Astrocyte of the spinal cord (primary cell): ENCODE data around the gene TRPV3.

ENCODE experiments used
- DNase-seq: peaks from one replicate; pipeline ENCODE4 v3.0.0; 2011; ENCODE audit warnings: low read depth, low spot score
- H3K4me3 ChIP-seq: 2 replicates; pipeline ENCODE4 v1.5.1; 2011; ENCODE audit warnings: low read depth, mild to moderate bottlenecking, low read length, moderate library complexity
- CTCF ChIP-seq: IDR thresholded peaks from 2 replicates; pipeline ENCODE4 v1.5.1; 2012; ENCODE audit warnings: low read depth, mild to moderate bottlenecking, low read length, inconsistent platforms
- in situ Hi-C: cut with HindIII; loops from 2 replicates; pipeline ENCODE4 v1.10.0; 2017; ENCODE audit warnings: low sequenced_read_pairs

Gene TRPV3

DNA sequence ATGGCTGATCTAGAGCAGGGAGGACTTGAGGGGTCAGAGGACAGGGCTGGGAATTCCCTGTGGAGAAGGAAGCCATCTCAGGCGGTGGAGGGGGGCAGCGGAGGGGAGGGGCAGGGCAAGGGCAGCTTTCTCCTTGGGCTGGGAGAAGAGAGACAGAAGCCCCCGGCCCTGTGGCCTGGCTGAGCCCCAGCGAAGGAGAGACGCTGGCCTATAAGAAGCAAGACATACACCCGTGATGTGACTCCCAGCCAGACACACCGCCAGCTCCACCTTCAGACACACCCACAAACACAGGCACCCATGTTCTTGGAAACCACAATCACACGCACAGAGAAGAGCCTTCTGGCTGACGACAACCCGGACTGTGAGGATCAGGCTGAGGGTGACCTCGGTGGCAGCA is 10.0 kb downstream of the TRPV3 start:
- in situ Hi-C loops: no loop called here
- no peak for DNase-seq
- no peak for TF ChIP-seq CTCF
- H3K4me3 ChIP-seq: no peak overlapping the region

- no peak for DNase-seq
- in situ Hi-C loops: no loop called here
- H3K4me3 ChIP-seq: no peak overlapping the region
- no peak for TF ChIP-seq CTCF
Observed at GRCh38 chr17:3546997-3547396, 10.6 kb downstream of the TRPV3 start.

DNA sequence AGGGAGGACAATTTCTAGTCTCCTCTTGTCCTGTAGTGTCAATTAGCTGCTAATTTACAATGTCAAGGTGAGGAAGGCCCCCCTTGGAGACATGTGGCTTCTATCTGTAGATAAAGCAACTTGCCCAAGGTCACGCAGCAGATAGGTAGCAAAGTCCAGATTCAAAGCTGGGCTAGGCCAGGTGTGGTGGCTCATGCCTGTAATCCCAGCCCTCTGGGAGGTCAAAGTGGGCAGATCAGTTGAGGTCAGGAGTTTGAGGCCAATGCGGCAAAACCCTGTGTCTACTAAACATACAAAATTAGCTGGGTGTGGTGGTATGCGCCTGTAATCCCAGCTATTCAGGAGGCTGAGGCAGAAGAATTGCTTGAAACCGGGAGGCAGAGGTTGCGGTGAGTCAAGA is 11.1 kb downstream of the TRPV3 start:
- no peak for DNase-seq
- no peak overlapping the region for H3K4me3 ChIP-seq
- in situ Hi-C loops: no loop called here
- no peak for TF ChIP-seq CTCF

- no peak for TF ChIP-seq CTCF
- H3K4me3 ChIP-seq: no peak overlapping the region
- in situ Hi-C loops: no loop called here
- no peak for DNase-seq
Observed at GRCh38 chr17:3545151-3545550, 12.5 kb downstream of the TRPV3 start.

DNA sequence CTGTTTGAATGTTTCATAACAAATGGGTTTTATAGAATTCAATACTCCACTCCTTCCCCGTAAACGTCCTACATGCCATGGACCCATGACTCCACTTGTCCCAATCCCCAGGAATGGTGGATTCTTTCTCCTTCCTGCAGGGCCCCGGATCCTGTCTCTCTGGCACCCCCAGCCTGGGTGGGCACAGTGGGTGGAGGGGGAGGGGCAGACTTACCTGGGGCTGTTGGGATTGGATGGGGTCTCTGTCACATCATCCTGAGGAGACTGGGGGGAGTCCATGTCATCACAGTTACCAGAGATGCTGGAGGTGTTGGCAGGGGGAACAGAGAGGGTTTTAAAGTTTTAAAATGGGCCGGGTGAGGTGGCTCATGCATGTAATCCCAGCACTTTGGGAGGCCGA is 13.2 kb downstream of the TRPV3 start:
- in situ Hi-C loops: no loop called here
- no peak for TF ChIP-seq CTCF
- DNase-seq: no peak
- no peak overlapping the region for H3K4me3 ChIP-seq

- no peak for DNase-seq
- no peak for TF ChIP-seq CTCF
- H3K4me3 ChIP-seq: no peak overlapping the region
- in situ Hi-C loops: no loop called here
Observed at GRCh38 chr17:3543453-3543852, 14.2 kb downstream of the TRPV3 start.
